DOHH2 (cell line): ENCODE results near the gene SLC17A5.
"Not testable (repeated sequence)": the region's sequence is repeated elsewhere in the genome, so short reads cannot be mapped to it uniquely, and the experiment has no call there.

Source experiments
- H3F3A ChIP-seq: fragments of 200-600 bp; sonication (generic), shearing (Covaris generic); 2 replicates; pipeline ENCODE4 v1.6.0; 2016; ENCODE audit warnings: antibody characterized with exemption, mild to moderate bottlenecking; ENCODE audit not compliant: control insufficient read depth, insufficient read depth
- H3K27ac ChIP-seq: fragments of 200-600 bp; sonication (generic); 2 replicates; pipeline ENCODE4 v1.5.1; 2014; ENCODE audit warnings: low read depth, mild to moderate bottlenecking, low read length, moderate library complexity
- H3K27me3 ChIP-seq: fragments of 200-600 bp; sonication (generic); 2 replicates; pipeline ENCODE4 v1.6.1; 2014; ENCODE audit warnings: mild to moderate bottlenecking, low read length, mixed read lengths; ENCODE audit not compliant: control insufficient read depth
- H3K36me3 ChIP-seq: fragments of 200-600 bp; sonication (generic); 2 replicates; pipeline ENCODE4 v1.6.1; 2014; ENCODE audit warnings: mild to moderate bottlenecking, low read length, moderate library complexity, mixed read lengths; ENCODE audit not compliant: control insufficient read depth
- H3K4me1 ChIP-seq: fragments of 200-600 bp; sonication (generic); 2 replicates; pipeline ENCODE4 v1.6.1; 2014; ENCODE audit warnings: mild to moderate bottlenecking, low read length, mixed read lengths; ENCODE audit not compliant: control insufficient read depth
- H3K4me2 ChIP-seq: fragments of 200-600 bp; sonication (generic); 2 replicates; pipeline ENCODE4 v1.6.0; 2014; ENCODE audit warnings: mild to moderate bottlenecking, low read length, moderate library complexity
- H3K4me3 ChIP-seq: fragments of 200-600 bp; sonication (generic); 2 replicates; pipeline ENCODE4 v1.5.1; 2014; ENCODE audit warnings: mild to moderate bottlenecking, low read length, mixed read lengths
- H3K79me2 ChIP-seq: fragments of 200-600 bp; sonication (generic); 2 replicates; pipeline ENCODE4 v1.6.1; 2014; ENCODE audit warnings: mild to moderate bottlenecking, low read length, mixed read lengths; ENCODE audit not compliant: control insufficient read depth
- H3K9me2 ChIP-seq: fragments of 200-600 bp; sonication (generic); replicated peaks from 2 replicates; pipeline ENCODE4 v1.6.1; 2014; ENCODE audit warnings: mild to moderate bottlenecking, low read length, mixed read lengths; ENCODE audit not compliant: control insufficient read depth
- H3K9me3 ChIP-seq: fragments of 200-600 bp; sonication (generic); 2 replicates; pipeline ENCODE4 v1.6.1; 2014; ENCODE audit warnings: antibody characterized with exemption, low read length, mixed read lengths; ENCODE audit not compliant: control insufficient read depth, insufficient read depth
- H4K20me1 ChIP-seq: fragments of 200-600 bp; sonication (generic); 2 replicates; pipeline ENCODE4 v1.6.0; 2014; ENCODE audit warnings: low read depth, mild to moderate bottlenecking, antibody characterized with exemption, low read length, moderate library complexity; ENCODE audit not compliant: control insufficient read depth, insufficient read depth
- CTCF ChIP-seq: fragments of 200-600 bp; sonication (generic); IDR thresholded peaks from one replicate; pipeline ENCODE4 v1.5.1; 2014; ENCODE audit warnings: antibody characterized with exemption, mild to moderate bottlenecking, low read depth, low read length; ENCODE audit not compliant: poor library complexity, severe bottlenecking
- EZH2phosphoT487 ChIP-seq: fragments of 200-600 bp; sonication (generic); IDR thresholded peaks from 2 replicates; pipeline ENCODE4 v1.6.1; 2017; ENCODE audit warnings: borderline replicate concordance, mild to moderate bottlenecking, antibody characterized with exemption, low read length, moderate library complexity, mixed read lengths

SLC17A5 gene

GRCh38 chr6:73624896-73625295 lies 28.9 kb downstream of the SLC17A5 start:
- H3K4me3 ChIP-seq, result no peak overlapping the region
- no peaks in the 10 kb centered on the region for H3K9me2 ChIP-seq
- no peaks in the 10 kb centered on the region for H3K4me1 ChIP-seq
- no peaks in the 10 kb centered on the region for H3K27me3 ChIP-seq
- H3K36me3 ChIP-seq, result no peaks in the 10 kb centered on the region
- no peaks in the 10 kb centered on the region for H4K20me1 ChIP-seq
- H3K4me2 ChIP-seq, result no peak overlapping the region
- no peak for TF ChIP-seq EZH2phosphoT487
- no peak for TF ChIP-seq CTCF
- H3K79me2 ChIP-seq, result no peaks in the 10 kb centered on the region
- H3K27ac ChIP-seq, result no peak overlapping the region
- no peaks in the 10 kb centered on the region for H3F3A ChIP-seq
- no peaks in the 10 kb centered on the region for H3K9me3 ChIP-seq

GRCh38 chr6:73623480-73623879 lies 30.3 kb downstream of the SLC17A5 start:
- not testable (repeated sequence) for H3K4me3 ChIP-seq, H3K27me3 ChIP-seq, H3K9me3 ChIP-seq, H3K9me2 ChIP-seq, H4K20me1 ChIP-seq, H3K36me3 ChIP-seq, H3K27ac ChIP-seq, H3K4me2 ChIP-seq, H3F3A ChIP-seq, H3K4me1 ChIP-seq, H3K79me2 ChIP-seq

DNA sequence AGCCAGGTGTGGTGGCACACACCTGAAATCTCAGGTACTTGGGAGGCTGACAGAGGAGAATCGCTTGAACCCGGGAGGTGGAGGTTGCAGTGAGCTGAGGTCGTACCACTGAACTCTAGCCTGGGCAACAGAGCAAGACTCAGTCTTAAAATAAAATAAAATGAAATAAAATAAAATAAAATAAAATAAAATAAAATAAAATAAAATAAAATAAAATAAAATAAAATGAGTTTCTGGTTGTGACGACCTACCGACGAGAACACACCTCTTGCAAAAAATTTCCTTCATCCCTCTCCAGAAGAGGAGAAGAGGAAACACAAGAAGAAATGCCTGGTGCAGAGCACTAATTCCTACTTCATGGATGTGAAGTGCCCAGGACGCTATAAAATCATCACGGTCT lies 35.7 kb downstream of the SLC17A5 start:
- not testable (repeated sequence) for H3F3A ChIP-seq, H4K20me1 ChIP-seq, H3K36me3 ChIP-seq, H3K9me2 ChIP-seq, H3K27ac ChIP-seq, H3K9me3 ChIP-seq, H3K27me3 ChIP-seq, H3K4me2 ChIP-seq, H3K4me3 ChIP-seq, H3K79me2 ChIP-seq, H3K4me1 ChIP-seq

GRCh38 chr6:73614802-73615201 lies 39.0 kb downstream of the SLC17A5 start:
- H4K20me1 ChIP-seq, result no peaks in the 10 kb centered on the region
- no peaks in the 10 kb centered on the region for H3F3A ChIP-seq
- H3K27ac ChIP-seq, result no peak overlapping the region
- no peaks in the 10 kb centered on the region for H3K27me3 ChIP-seq
- no peaks in the 10 kb centered on the region for H3K9me2 ChIP-seq
- no peak overlapping the region for H3K4me2 ChIP-seq
- H3K79me2 ChIP-seq, result no peaks in the 10 kb centered on the region
- H3K4me3 ChIP-seq, result no peak overlapping the region
- TF ChIP-seq CTCF, result no peak
- TF ChIP-seq EZH2phosphoT487, result no peak
- no peaks in the 10 kb centered on the region; the same call in 1 of the 2 replicates for H3K36me3 ChIP-seq
- H3K9me3 ChIP-seq, result no peaks in the 10 kb centered on the region
- H3K4me1 ChIP-seq, result no peaks in the 10 kb centered on the region
